NB4 (cell line): ENCODE data around the gene ADORA2A.

Source experiments
- DNase-seq: peaks from one replicate; pipeline ENCODE4 v3.0.0; 2010; ENCODE audit warnings: low read depth
- H3K4me3 ChIP-seq: one replicate; pipeline ENCODE4 v1.5.1; 2011; ENCODE audit warnings: mild to moderate bottlenecking, low read depth, low read length, moderate library complexity
- MAX ChIP-seq: IDR thresholded peaks from 2 replicates; pipeline ENCODE4 v1.6.1; 2011; ENCODE audit warnings: low read depth, low read length
- MYC ChIP-seq: IDR thresholded peaks from 2 replicates; pipeline ENCODE4 v1.6.1; 2011; ENCODE audit warnings: low read depth, low read length
- POLR2A ChIP-seq: IDR thresholded peaks from 2 replicates; pipeline ENCODE4 v1.6.1; 2011; ENCODE audit warnings: mild to moderate bottlenecking; ENCODE audit not compliant: insufficient read length; ENCODE audit errors: extremely low read depth
- TF ChIP-seq, protein P1 (sequence below): IDR thresholded peaks from one replicate; pipeline ENCODE4 v1.5.1; 2012; ENCODE audit warnings: low read depth, low read length

ADORA2A gene

DNA sequence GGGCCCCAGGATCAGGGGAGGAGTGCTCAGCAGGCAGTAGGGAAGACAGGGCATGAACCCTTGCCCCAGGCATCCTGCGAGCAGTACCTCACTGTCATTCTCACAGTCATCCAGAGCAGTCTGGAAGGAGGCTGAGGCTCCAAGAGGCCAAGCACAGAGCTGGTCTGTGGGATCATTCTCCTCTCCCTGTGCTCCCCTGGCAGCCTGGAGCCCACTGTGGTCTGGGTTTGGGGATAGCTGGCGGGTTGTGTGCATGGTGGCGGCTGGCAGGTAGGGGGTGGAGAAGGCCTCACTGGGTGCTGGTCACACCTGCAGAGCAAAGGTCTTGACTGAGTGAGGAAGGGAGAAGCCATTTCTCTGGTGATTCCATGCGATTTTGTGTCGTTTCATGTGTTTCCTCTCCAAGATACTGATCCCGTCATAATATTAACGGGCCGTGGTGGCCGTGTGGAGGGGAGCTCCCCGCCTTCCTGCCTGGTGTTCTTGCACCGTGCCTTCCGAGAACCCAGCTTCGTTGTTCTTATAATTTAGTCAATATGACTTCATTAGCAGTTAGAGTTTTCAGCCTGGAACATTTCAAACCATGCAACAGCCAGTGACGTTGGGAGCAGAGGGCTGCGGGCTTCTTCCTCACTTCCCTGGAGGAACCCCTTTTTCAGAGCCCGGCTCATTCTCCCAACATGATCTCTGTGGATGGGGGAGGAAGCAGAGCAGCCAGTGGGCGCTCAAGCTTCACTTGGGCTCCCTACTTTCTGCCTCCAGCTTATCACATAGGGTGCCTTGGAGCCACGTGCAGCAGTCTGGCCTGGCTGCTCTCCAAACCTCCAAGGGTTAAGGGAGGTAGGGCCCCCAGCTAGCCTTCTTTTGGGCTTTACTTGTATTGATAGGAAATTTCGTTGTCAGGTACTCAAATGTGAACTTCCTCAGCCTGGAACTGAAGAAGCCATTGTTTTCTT, 20.8 kb upstream of the ADORA2A start:
- TF ChIP-seq MAX (no peak), MYC (no peak), POLR2A (no peak)
- TF ChIP-seq, protein P1, sequence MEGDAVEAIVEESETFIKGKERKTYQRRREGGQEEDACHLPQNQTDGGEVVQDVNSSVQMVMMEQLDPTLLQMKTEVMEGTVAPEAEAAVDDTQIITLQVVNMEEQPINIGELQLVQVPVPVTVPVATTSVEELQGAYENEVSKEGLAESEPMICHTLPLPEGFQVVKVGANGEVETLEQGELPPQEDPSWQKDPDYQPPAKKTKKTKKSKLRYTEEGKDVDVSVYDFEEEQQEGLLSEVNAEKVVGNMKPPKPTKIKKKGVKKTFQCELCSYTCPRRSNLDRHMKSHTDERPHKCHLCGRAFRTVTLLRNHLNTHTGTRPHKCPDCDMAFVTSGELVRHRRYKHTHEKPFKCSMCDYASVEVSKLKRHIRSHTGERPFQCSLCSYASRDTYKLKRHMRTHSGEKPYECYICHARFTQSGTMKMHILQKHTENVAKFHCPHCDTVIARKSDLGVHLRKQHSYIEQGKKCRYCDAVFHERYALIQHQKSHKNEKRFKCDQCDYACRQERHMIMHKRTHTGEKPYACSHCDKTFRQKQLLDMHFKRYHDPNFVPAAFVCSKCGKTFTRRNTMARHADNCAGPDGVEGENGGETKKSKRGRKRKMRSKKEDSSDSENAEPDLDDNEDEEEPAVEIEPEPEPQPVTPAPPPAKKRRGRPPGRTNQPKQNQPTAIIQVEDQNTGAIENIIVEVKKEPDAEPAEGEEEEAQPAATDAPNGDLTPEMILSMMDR: no peak
- no peak for DNase-seq
- H3K4me3 ChIP-seq: no peak overlapping the region

DNA sequence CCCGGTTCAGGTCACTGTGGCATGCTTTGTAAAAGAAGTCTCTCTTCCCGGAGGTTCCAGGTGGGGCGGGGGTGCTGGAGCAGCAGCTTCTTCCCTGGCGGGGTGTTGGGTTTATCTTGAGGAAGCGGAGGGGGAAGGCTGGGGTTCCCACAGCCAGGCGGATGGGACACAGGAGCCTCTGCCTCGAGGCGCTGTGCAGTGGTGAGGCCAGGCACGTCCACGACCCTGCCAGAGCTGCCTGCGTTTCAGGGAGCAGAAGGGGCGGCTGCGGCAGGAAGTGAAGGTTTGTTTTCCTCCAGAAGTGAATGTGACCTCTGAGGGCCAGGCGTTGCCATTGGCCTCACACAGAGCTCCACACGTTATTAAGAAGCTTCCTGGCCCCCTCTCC, 20.1 kb upstream of the ADORA2A start:
- no peak overlapping the region for H3K4me3 ChIP-seq
- no peak for DNase-seq
- TF ChIP-seq, protein P1: no peak
- no peak for TF ChIP-seq MAX
- TF ChIP-seq POLR2A: no peak
- TF ChIP-seq MYC: no peak

GRCh38 chr22:24407884-24408283, 19.5 kb upstream of the ADORA2A start:
- TF ChIP-seq, protein P1: no peak
- TF ChIP-seq POLR2A (no peak), MAX (no peak), MYC (no peak)
- no peak overlapping the region for H3K4me3 ChIP-seq
- no peak for DNase-seq

- TF ChIP-seq, protein P1: no peak
- no peak for TF ChIP-seq MYC
- no peak for TF ChIP-seq POLR2A
- TF ChIP-seq MAX: no peak
- no peak for DNase-seq
- no peak overlapping the region for H3K4me3 ChIP-seq
These were observed 18.8 kb upstream of the ADORA2A start for GRCh38 chr22:24408630-24409029.

- DNase-seq: peak; percentile 55
- H3K4me3 ChIP-seq: no peak overlapping the region
- TF ChIP-seq MAX (no peak), MYC (no peak), POLR2A (no peak)
- TF ChIP-seq, protein P1: no peak
These were observed 17.7 kb upstream of the ADORA2A start for GRCh38 chr22:24409707-24410106.
